Stimulated activated CD4-positive, alpha-beta T cell treated with anti-CD3 and anti-CD28 coated beads, Interleukin-1b, Interleukin-23, amount 100 ng/mL, for 1 hour (primary cell): ENCODE results near the gene GANAB.
A peak's percentile ranks its signal among the peaks of the same experiment; 100 is the strongest.
"Not testable (repeated sequence)": the region's sequence is repeated elsewhere in the genome, so short reads cannot be mapped to it uniquely, and the experiment has no call there.

Source experiments
- DNase-seq, 2 donors: peaks; one replicate each; pipeline ENCODE4 v3.0.0-alpha.2; 2020; ENCODE audit warnings: low read depth in 2 of 2

Gene GANAB

GRCh38 chr11:62621567-62622470, 24.6 kb downstream of the GANAB start, which contains the start of gene B3GAT3:
TSS of gene B3GAT3 (minus strand) at chr11:62621986. CDS start at chr11:62621947, 39 bp downstream.
- peak; percentile 86 to 89 for DNase-seq

- DNase-seq, result no peak
These were observed 25.3 kb downstream of the GANAB start for GRCh38 chr11:62621027-62621566.

- DNase-seq, result not testable (repeated sequence)
These were observed 29.5 kb downstream of the GANAB start for GRCh38 chr11:62616957-62617356.

- no peak for DNase-seq
These were observed 30.9 kb downstream of the GANAB start for GRCh38 chr11:62615521-62615920.

GRCh38 chr11:62614275-62614674, 32.1 kb downstream of the GANAB start:
- no peak for DNase-seq

GRCh38 chr11:62613291-62613778, 33.1 kb downstream of the GANAB start:
- no peak for DNase-seq

GRCh38 chr11:62612366-62613290, 33.8 kb downstream of the GANAB start, which contains the start of the genes EML3 and ROM1:
TSS of gene EML3 (minus strand) at chr11:62612775. CDS start at chr11:62612457, 318 bp downstream.
TSS of gene ROM1 (plus strand) at chr11:62613257. CDS start at chr11:62613282, 25 bp downstream.
- DNase-seq, result peak; percentile 78 to 79

GRCh38 chr11:62611705-62612365, 34.6 kb downstream of the GANAB start:
- DNase-seq, result no peak

- no peak for DNase-seq
These were observed 35.4 kb downstream of the GANAB start for GRCh38 chr11:62610814-62611704.

GRCh38 chr11:62610403-62610802, 36.0 kb downstream of the GANAB start:
- DNase-seq, result no peak

GRCh38 chr11:62608776-62609175, 37.6 kb downstream of the GANAB start:
- DNase-seq, result no peak

- no peak for DNase-seq
These were observed 38.7 kb downstream of the GANAB start for GRCh38 chr11:62607714-62608113.

GRCh38 chr11:62605902-62606301, 40.5 kb downstream of the GANAB start:
- no peak for DNase-seq

- DNase-seq, result no peak
These were observed 40.9 kb downstream of the GANAB start for GRCh38 chr11:62605467-62605866.

- DNase-seq, result no peak
These were observed 41.8 kb downstream of the GANAB start for GRCh38 chr11:62604460-62605120.

GRCh38 chr11:62603776-62604299, 42.6 kb downstream of the GANAB start:
- DNase-seq, result no peak

- DNase-seq, result no peak
These were observed 43.4 kb downstream of the GANAB start for GRCh38 chr11:62603072-62603408.

GRCh38 chr11:62602141-62603071, 44.0 kb downstream of the GANAB start:
- DNase-seq, result no peak
